ENCODE results near the gene EPOP.

GRCh38 chr17:38702916-38703741 lies 28.4 kb upstream of the EPOP start:
- TF ChIP-seq POLR2A (IDR thresholded peaks at IDR 0.05) (no peak), CTCF (IDR thresholded peaks at IDR 0.05) (no peak)
